ENCODE results near the gene FAM219A.

DNA sequence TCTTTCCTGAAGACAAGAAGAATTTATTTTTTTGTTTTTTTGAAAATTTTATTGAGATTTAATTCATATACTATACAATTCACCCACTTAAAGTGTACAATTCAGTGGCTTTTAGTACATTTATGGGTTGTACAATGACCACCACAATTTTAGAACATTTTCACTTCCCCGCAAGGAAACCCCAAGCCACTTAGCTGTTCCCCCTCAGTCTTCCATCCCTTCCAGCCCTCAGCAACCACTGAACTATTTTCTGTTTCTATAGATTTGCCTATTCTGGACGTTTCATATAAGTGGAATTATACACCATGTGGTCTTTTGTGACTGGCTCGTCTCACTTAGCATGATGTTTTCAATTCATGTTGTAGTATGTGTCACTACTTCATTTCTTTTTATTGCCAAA lies 28.2 kb upstream of the FAM219A start:
- TF ChIP-seq, protein P1, sequence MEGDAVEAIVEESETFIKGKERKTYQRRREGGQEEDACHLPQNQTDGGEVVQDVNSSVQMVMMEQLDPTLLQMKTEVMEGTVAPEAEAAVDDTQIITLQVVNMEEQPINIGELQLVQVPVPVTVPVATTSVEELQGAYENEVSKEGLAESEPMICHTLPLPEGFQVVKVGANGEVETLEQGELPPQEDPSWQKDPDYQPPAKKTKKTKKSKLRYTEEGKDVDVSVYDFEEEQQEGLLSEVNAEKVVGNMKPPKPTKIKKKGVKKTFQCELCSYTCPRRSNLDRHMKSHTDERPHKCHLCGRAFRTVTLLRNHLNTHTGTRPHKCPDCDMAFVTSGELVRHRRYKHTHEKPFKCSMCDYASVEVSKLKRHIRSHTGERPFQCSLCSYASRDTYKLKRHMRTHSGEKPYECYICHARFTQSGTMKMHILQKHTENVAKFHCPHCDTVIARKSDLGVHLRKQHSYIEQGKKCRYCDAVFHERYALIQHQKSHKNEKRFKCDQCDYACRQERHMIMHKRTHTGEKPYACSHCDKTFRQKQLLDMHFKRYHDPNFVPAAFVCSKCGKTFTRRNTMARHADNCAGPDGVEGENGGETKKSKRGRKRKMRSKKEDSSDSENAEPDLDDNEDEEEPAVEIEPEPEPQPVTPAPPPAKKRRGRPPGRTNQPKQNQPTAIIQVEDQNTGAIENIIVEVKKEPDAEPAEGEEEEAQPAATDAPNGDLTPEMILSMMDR (IDR thresholded peaks at IDR 0.05): no peak
- TF ChIP-seq, protein P2, sequence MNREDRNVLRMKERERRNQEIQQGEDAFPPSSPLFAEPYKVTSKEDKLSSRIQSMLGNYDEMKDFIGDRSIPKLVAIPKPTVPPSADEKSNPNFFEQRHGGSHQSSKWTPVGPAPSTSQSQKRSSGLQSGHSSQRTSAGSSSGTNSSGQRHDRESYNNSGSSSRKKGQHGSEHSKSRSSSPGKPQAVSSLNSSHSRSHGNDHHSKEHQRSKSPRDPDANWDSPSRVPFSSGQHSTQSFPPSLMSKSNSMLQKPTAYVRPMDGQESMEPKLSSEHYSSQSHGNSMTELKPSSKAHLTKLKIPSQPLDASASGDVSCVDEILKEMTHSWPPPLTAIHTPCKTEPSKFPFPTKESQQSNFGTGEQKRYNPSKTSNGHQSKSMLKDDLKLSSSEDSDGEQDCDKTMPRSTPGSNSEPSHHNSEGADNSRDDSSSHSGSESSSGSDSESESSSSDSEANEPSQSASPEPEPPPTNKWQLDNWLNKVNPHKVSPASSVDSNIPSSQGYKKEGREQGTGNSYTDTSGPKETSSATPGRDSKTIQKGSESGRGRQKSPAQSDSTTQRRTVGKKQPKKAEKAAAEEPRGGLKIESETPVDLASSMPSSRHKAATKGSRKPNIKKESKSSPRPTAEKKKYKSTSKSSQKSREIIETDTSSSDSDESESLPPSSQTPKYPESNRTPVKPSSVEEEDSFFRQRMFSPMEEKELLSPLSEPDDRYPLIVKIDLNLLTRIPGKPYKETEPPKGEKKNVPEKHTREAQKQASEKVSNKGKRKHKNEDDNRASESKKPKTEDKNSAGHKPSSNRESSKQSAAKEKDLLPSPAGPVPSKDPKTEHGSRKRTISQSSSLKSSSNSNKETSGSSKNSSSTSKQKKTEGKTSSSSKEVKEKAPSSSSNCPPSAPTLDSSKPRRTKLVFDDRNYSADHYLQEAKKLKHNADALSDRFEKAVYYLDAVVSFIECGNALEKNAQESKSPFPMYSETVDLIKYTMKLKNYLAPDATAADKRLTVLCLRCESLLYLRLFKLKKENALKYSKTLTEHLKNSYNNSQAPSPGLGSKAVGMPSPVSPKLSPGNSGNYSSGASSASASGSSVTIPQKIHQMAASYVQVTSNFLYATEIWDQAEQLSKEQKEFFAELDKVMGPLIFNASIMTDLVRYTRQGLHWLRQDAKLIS (CRISPR knock-in tag; IDR thresholded peaks at IDR 0.05; ENCODE audit: borderline replicate concordance): no peak
- TF ChIP-seq, protein P3, sequence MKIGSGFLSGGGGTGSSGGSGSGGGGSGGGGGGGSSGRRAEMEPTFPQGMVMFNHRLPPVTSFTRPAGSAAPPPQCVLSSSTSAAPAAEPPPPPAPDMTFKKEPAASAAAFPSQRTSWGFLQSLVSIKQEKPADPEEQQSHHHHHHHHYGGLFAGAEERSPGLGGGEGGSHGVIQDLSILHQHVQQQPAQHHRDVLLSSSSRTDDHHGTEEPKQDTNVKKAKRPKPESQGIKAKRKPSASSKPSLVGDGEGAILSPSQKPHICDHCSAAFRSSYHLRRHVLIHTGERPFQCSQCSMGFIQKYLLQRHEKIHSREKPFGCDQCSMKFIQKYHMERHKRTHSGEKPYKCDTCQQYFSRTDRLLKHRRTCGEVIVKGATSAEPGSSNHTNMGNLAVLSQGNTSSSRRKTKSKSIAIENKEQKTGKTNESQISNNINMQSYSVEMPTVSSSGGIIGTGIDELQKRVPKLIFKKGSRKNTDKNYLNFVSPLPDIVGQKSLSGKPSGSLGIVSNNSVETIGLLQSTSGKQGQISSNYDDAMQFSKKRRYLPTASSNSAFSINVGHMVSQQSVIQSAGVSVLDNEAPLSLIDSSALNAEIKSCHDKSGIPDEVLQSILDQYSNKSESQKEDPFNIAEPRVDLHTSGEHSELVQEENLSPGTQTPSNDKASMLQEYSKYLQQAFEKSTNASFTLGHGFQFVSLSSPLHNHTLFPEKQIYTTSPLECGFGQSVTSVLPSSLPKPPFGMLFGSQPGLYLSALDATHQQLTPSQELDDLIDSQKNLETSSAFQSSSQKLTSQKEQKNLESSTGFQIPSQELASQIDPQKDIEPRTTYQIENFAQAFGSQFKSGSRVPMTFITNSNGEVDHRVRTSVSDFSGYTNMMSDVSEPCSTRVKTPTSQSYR (CRISPR knock-in tag; IDR thresholded peaks at IDR 0.05): no peak
- TF ChIP-seq, protein P4, sequence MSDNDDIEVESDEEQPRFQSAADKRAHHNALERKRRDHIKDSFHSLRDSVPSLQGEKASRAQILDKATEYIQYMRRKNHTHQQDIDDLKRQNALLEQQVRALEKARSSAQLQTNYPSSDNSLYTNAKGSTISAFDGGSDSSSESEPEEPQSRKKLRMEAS (CRISPR knock-in tag; IDR thresholded peaks at IDR 0.05): no peak
- TF ChIP-seq ZNF219 (CRISPR knock-in tag; IDR thresholded peaks at IDR 0.05; ENCODE audit: borderline replicate concordance) (no peak), MYBL2 (CRISPR knock-in tag; IDR thresholded peaks at IDR 0.05) (no peak), NR2C2 (CRISPR knock-in tag; IDR thresholded peaks at IDR 0.05) (no peak), ETV6 (CRISPR knock-in tag; IDR thresholded peaks at IDR 0.05) (no peak), SP1 (CRISPR knock-in tag; conservative IDR thresholded peaks at IDR 0.05) (no peak)
- TF ChIP-seq, protein P5, sequence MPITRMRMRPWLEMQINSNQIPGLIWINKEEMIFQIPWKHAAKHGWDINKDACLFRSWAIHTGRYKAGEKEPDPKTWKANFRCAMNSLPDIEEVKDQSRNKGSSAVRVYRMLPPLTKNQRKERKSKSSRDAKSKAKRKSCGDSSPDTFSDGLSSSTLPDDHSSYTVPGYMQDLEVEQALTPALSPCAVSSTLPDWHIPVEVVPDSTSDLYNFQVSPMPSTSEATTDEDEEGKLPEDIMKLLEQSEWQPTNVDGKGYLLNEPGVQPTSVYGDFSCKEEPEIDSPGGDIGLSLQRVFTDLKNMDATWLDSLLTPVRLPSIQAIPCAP (CRISPR knock-in tag; IDR thresholded peaks at IDR 0.05): no peak
- TF ChIP-seq, protein P6, sequence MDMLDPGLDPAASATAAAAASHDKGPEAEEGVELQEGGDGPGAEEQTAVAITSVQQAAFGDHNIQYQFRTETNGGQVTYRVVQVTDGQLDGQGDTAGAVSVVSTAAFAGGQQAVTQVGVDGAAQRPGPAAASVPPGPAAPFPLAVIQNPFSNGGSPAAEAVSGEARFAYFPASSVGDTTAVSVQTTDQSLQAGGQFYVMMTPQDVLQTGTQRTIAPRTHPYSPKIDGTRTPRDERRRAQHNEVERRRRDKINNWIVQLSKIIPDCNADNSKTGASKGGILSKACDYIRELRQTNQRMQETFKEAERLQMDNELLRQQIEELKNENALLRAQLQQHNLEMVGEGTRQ (CRISPR knock-in tag; IDR thresholded peaks at IDR 0.05): no peak
- TF ChIP-seq, protein P7, sequence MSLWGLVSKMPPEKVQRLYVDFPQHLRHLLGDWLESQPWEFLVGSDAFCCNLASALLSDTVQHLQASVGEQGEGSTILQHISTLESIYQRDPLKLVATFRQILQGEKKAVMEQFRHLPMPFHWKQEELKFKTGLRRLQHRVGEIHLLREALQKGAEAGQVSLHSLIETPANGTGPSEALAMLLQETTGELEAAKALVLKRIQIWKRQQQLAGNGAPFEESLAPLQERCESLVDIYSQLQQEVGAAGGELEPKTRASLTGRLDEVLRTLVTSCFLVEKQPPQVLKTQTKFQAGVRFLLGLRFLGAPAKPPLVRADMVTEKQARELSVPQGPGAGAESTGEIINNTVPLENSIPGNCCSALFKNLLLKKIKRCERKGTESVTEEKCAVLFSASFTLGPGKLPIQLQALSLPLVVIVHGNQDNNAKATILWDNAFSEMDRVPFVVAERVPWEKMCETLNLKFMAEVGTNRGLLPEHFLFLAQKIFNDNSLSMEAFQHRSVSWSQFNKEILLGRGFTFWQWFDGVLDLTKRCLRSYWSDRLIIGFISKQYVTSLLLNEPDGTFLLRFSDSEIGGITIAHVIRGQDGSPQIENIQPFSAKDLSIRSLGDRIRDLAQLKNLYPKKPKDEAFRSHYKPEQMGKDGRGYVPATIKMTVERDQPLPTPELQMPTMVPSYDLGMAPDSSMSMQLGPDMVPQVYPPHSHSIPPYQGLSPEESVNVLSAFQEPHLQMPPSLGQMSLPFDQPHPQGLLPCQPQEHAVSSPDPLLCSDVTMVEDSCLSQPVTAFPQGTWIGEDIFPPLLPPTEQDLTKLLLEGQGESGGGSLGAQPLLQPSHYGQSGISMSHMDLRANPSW (CRISPR knock-in tag; conservative IDR thresholded peaks at IDR 0.05; ENCODE audit: low read depth): no peak
